ENCODE data around the gene TSHZ3.
A peak's percentile ranks its signal among the peaks of the same experiment; 100 is the strongest.

TSHZ3 gene, protein sequence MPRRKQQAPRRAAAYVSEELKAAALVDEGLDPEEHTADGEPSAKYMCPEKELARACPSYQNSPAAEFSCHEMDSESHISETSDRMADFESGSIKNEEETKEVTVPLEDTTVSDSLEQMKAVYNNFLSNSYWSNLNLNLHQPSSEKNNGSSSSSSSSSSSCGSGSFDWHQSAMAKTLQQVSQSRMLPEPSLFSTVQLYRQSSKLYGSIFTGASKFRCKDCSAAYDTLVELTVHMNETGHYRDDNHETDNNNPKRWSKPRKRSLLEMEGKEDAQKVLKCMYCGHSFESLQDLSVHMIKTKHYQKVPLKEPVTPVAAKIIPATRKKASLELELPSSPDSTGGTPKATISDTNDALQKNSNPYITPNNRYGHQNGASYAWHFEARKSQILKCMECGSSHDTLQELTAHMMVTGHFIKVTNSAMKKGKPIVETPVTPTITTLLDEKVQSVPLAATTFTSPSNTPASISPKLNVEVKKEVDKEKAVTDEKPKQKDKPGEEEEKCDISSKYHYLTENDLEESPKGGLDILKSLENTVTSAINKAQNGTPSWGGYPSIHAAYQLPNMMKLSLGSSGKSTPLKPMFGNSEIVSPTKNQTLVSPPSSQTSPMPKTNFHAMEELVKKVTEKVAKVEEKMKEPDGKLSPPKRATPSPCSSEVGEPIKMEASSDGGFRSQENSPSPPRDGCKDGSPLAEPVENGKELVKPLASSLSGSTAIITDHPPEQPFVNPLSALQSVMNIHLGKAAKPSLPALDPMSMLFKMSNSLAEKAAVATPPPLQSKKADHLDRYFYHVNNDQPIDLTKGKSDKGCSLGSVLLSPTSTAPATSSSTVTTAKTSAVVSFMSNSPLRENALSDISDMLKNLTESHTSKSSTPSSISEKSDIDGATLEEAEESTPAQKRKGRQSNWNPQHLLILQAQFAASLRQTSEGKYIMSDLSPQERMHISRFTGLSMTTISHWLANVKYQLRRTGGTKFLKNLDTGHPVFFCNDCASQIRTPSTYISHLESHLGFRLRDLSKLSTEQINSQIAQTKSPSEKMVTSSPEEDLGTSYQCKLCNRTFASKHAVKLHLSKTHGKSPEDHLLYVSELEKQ

DNA sequence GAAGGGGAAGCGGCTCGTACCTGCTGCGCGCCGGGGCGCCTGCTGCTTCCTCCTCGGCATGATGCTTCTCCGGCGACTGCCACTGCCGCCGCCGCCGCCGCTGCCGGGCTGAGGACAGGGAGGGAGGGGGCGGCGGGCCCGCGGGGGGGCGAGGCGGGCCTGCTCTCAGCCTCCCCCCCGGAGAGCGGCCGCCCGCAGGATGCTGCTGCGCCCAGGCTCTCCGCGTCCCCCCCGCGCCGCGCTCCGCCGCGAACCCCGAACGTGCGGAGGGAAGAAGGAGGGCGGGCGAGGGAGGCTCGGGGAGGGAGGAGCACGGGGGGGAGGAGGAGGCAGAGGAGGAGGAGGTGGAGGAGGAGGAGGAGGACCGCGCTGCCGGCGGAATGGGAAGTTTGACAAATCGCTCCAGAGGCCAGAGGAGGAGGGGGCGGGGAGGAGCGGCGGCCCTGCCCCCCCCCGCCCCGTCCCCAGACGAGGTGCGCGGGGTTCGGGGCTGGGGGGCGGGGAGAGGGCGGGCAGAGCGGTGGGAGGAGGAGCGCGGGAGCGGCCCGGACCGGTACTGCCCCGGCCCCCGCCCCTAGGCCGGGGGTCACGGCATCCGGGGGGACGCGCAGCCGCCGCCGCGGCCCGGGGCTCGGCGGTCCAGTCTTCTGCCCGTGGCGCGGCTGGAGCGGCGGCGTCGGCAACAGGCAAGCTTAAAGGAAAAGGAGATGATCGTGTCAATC, at the start of gene TSHZ3:
TSHZ3 (minus strand) TSS at position 277 of the 722 bp plus-strand sequence; CDS start at position 60, 217 bp downstream.
- DNase-seq (ENCODE audit: low spot score): peak; percentile 83

DNA sequence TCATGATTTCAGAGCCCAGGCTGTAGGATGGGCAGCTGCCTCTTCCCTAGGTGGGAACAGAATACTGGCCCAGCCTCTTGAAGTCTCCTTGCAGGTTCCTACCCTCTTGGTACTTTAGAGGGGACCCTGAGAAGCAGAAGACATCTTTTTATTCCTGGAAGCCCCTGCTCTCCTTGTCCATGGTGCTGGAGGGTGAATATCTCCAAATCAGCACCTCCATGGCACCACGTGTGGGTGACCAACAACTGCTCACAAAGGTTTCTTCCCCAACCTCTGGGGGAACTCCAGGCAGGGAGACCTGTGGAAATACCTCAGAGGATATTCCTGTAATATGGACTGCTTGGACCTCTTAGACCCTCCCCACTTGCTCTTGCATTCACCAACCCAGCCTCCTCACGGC, 48.1 kb upstream of the TSHZ3 start:
- DNase-seq (ENCODE audit: low spot score): no peak

DNA sequence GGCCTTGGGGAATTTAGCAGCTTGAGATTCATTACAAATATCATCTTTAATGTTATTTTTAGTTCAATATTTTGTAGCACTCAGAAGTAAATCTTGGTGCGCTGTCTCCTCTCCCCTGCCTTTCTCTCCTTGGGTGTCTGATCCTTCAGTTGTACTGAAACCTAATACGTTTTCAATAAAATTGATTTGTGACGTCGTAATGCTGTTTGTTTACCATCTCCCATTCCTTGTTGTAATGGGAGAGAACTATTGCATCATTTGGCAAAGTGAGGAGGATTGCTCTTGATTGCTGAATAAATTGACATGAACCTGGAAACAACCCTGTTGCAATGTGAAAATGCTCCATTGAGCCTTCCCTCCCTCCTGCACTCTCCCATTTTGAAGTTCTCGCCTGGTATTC, 43.2 kb upstream of the TSHZ3 start:
- no peak for DNase-seq (ENCODE audit: low spot score)

DNA sequence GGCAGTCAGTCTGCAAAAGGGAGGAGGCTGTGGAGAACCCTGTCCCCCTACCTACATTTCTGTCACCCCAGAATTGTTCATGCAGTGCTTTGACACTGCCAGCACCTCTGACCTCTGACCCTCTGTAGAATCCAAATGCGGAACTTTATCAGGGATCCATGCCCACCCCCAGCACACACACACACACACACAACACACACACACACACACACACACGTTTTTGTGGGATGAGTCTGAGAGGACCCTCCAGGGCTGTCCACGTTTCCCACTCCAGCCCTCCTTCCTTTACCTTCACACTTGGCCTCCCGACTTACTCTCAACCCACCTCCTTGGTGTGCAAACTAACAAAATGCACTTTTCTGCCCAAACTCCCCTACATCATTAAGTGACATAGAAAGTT, 42.3 kb upstream of the TSHZ3 start:
- no peak for DNase-seq (ENCODE audit: low spot score)

DNA sequence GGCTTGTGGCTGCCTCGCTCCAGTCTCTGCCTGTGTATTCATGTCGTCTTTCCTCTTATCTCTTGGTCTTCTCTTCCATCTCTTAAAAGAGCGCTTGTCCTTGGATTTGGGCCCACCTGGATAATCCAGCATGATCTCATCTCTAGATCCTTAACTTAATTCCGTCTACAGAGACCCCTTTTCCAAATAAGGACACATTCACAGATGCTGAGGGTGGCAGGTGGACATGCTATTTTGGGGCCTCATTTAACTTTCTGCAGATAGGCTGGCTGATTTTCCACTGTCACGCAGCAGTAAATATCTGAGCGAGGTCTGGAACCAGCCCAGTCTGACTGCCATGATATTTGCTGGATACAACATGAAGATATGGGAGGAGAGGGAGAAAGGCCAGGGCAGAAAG, 41.5 kb upstream of the TSHZ3 start:
- no peak for DNase-seq (ENCODE audit: low spot score)

DNA sequence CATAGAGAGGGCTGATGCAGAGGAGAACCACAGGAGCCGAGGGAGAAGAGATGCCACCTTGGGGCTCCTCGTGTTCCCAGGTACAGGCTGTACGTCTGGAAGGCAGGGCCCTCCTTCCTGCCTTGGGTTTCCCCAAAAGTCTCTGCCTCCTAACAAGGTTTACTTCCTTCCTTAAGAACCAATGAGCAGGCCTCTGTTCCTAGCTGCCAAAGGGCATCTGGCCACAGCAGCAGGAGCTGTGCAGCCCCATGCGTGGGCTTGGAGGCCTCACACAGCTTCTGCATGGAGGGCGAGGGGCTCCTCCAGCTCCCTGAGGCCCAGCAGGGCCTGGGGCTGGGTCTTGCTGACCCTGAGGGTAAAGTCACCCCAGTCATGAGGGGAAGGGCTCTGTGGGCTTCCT, 40.6 kb upstream of the TSHZ3 start:
- no peak for DNase-seq (ENCODE audit: low spot score)

DNA sequence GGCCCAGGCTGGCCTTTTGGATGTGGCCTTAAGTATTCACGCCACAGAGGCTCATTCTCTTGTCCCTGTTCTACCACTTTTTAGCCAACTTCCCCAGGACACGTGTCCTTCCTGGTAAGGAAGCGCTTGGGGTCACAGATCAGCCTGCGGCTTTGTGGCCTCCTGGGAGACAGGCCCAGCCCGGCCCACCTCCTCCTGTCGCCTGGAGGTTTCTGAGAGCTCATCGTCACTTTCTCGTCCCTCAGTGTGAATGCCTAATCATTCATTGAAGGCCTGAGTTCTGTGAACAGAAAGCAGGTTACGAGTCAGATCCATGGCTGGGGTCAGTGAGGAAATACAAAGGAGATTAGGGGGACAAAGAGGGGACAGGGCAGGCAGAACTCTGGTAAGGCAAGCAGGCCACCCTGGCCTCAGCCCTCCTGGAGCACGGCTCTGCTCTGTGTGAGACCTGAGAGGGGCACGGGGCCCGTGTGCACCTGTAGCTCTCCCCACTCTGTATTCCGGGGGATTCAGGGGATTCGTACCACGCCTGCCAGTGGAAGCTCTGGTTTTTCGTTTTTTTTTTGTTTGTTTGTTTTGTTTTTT, 38.6 kb upstream of the TSHZ3 start:
- DNase-seq (ENCODE audit: low spot score): no peak

DNA sequence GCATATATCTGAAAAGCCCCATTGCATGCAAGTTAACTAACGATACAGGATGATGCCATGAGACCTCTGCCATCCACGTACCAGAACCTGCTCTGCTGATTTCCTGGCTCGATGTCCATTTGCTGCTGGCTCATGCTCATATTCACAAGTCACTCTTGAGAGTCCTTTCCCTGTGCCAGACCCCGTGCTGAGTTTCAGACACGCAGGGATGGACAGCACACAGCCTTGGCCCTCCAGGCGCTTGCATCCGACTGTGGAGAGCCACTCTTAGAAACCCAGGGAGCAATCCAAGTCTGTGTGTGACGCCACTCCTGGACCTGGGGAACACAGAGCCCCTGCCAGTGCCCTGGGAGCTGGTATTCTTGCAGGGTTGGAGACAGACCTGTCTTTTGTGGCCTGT, 37.6 kb upstream of the TSHZ3 start:
- DNase-seq (ENCODE audit: low spot score): no peak

DNA sequence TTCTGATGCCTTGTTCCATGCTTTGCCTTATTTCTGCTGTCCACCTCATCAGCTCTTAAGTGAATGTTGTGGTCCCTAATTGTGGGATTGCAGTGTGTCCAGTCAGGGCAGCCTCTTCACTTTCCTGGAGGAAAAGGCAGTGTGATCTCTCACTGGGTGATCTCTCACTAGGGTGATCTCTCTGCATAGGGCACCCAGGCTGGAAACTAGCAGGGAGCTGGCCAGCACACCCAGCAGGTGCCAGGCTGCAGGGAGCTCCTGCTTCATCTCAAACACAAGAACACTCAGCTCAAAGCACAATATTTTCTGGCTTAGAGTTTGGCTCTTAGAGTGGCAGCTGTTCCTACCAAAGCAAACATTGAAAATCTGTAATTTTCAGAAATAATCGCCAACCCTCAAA, 36.5 kb upstream of the TSHZ3 start:
- DNase-seq (ENCODE audit: low spot score): no peak

DNA sequence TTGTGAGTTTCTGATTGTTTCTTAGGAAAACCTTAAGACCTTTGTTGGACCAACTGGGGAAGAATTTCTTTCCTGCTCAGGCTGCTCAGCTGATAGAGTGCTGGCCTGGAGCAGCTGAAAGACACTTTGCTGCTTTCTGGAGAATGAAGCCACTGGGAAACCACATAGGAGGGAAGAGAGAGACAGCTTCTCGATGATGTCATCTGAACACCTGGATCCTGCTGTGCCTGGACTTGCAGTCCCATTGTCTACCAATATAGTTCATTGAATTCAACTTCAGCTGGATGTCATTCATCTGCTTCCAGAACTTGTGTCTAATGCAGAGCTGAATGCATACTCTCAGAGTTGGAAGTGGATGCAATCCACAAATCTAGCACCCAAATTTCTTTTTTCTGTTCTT, 34.3 kb upstream of the TSHZ3 start:
- DNase-seq (ENCODE audit: low spot score): no peak

DNA sequence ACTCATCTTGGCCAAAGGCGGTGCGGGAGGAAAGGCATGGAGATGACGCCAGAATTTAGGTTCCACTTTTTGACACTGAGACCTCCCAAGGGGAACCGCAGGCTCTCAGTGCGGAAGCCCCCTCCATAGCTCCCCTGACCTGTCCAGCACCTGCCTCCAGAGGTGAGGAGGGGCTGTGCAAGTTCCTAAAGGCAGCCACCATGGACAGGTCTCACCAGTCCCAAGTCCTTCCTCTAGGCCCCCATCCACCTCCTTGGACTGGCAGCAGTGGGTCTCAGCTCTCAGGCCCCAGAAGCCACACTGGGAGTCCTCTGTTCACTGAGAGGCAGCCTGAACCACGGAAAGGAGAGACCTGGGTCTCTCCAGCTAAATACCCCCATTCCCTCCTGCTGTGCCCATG, 31.6 kb upstream of the TSHZ3 start:
- no peak for DNase-seq (ENCODE audit: low spot score)

DNA sequence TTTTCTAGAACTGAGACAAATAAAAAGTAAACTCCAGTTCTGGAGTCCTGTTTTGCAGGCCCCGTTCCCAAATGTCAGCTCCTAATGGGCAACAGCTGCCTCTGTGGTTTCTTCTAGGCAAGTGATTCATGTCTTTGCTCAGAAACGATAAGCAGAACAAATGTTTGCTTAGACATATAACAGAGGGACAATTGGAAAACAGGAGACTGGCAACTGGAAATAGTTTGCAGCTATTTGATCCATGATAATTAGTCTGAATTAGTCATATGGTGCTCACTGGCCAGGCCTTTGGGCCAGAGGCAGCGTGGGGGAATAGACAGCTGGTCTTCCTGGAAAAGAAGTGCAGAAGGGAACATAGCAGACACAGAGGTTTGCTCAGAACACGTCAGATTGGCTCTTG, 29.2 kb upstream of the TSHZ3 start:
- DNase-seq (ENCODE audit: low spot score): no peak

DNA sequence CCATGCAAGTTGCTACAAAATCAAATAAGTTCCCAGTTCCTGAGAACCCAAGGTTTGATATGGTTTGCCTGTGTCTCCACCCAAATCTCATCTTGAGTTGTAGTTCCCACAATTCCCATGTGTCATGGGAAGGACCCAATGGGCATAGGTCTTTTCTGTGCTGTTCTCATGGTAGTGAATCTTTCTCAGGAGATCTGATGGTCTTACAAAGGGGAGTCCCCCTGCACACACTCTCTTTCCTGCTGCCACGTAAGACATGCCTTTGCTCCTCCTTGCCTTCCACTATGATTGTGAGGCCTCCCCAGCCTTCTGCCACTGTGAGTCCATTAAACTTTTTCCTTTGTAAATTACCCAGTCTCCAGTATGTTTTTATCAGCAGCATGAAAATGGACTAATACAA, 28.5 kb upstream of the TSHZ3 start:
- DNase-seq (ENCODE audit: low spot score): no peak

DNA sequence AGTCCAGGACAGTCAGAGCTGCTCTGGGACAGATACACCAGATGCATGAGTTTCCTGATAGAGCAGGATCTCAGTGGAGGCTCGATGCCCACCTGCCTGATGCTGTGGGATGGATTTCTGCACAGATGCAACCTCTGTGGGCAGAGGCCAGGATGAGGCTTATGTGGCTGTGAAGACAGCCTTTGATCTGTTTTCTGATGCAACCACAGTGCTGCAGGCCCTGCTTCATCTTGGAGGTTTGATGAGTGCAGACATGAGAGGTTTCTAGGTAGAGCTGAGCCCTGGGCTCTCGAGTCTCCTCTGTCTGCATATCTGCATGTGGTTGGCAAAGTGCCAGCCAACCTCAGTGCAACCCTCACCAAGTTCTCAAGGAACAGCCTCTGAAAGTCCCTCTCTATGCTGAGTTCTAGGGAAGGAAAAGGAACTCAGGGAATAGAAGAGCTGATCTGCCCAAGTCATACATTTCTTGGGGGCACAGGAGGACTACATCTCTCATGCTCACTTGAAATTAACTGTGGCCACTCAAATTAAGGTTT, 23.1 kb upstream of the TSHZ3 start:
- DNase-seq (ENCODE audit: low spot score): no peak

DNA sequence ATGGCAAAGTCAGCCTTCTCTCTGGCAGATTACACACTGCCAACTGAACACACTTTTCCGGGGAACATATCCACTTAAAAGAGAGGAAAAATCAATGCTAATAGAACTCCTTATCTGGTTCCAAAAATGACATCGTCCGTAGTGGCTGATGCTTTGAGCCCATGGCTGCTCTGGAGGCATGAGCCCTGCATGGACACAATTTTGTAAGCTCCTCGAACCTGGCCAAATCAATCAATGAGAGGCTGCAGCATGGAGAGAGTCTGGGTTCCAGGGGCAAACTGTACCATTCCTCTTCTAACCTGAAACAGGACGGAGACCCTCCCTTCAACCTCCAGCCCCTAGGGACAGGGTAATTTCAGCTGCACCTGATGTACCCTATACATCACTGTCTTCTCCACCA, 21.0 kb upstream of the TSHZ3 start:
- DNase-seq (ENCODE audit: low spot score): no peak

DNA sequence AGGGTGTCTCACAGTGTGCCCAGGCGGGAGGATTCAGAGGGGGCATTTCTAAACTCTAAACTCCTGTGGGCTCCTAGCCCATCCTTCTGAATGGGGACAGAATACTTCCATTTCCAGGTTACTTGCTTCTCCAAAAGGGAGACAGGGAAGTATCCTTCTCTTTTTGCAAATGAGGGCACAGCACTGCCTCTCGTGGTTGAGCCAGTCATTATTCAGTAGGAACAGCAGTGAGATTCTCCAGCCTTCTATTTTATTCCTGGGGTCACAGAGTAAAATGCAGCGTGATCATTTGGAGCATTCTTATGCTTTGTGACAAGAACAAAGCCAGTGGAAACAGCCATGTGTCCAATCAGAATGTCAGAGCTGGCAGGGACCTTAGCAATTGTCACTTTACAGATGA, 15.7 kb upstream of the TSHZ3 start:
- DNase-seq (ENCODE audit: low spot score): no peak

DNA sequence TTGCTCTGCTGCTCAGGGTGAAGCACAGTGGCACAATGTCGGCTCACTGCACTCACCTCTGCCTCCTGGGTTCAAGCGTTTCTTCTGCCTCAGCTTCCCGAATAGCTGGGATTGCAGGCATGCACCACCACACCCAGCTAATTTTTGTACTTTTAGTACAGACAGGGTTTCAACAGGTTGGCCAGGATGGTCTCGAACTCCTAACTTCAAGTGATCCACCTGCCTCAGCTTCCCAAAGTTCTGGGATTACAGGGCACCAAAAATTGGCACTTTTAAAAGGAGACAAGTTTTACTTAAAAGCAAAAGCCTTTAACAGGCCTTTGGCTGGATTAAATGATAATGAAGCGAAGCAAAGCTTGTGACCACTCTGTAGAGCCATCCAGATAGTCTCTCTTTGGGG, 12.5 kb upstream of the TSHZ3 start:
- DNase-seq (ENCODE audit: low spot score): no peak

DNA sequence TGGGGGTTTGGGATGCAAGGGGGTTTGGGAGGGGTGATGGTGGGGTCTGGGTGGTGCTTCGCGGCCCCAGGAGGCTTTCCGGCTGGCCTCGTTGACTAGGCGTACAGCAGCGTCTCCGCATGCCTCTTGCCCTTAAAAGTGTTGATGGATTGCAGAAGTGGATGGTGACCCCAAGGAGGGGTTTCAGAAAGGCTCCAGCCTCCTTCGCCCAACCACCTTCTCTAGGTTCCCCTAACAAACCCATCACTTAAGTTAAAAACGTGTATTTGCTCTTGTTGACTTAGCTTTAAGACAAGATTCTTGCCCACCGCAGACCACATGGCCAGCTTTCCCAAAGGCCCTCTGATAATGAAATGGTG, 8.1 kb upstream of the TSHZ3 start:
- no peak for DNase-seq (ENCODE audit: low spot score)

DNA sequence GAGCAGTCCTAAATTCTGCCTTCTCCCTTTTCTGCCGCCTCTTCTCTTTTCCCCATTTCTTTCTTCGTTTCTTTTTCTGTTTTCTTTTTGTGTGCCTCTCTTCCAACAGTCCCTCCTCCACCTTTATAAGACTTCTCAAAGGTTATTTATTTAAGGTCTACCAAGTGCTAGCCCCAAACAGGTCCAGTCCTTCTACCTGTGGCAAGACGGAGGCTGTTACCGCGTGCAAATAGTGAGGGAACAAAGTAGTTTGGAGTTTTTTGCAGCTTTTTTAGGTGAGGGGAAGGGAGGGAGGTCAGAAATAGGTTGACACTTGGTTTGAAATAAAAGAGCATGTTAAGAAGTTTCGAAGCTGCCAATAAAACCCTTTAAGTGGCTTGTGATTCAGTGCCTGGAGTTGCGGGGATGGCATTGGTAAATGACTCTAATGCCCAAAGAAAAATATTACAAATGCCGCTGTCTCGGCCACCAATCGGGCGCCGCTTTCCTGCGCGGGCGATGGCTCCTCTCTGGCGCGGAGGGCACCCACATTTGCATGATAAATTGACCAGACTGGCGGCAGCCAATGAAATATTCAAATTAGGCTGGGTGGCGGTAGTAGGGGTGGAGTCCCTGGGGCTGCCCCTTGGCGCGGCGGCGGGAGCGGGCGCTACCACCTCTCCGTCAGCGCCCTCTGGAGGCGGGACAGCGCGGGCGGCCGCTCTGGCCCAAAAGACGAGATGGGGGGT, 7.5 kb upstream of the TSHZ3 start:
- DNase-seq (ENCODE audit: low spot score): no peak

DNA sequence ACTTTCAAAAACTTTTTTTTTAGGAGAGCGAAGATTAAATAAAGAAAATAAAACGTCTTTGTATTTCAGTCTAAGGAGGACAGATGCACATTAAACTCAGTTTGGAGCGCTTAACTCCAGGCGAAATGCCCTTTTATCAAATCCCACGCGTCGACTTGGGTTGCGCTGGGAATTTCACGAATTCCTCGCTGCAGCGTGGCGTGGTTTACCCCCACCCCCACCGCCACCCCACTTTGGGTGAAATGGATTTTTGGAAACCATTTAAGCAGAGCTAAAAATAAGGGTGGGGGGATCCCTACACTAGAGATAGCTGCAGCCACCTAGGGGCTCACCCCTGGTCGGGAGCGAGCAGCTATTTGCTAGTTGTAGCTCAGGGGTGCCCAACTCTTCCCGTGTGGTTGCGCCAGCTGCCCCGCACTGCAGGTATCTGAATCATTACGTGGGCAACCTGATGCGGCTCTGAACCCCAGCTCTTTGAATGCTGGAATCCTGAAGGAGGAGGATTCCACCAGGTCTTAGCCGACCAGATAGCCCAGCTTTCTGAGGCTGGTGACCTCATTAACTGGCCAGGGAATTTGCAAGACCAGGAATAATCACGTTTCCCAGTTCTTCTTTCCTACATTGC, 6.5 kb upstream of the TSHZ3 start:
- DNase-seq (ENCODE audit: low spot score): no peak

All from D341Med (cell line).